Loucy (cell line): ENCODE data around the gene GSDME.

Experiments used
- CTCF ChIP-seq: fragments of 200-600 bp; sonication (generic); conservative IDR thresholded peaks from 2 replicates; pipeline ENCODE4 v1.5.1; 2014; ENCODE audit warnings: mild to moderate bottlenecking, antibody characterized with exemption, low read length
- EZH2phosphoT487 ChIP-seq: fragments of 200-600 bp; IDR thresholded peaks from 2 replicates; pipeline ENCODE4 v1.6.1; 2018; ENCODE audit warnings: antibody characterized with exemption, mild to moderate bottlenecking, moderate library complexity, borderline replicate concordance

- TF ChIP-seq CTCF (no peak), EZH2phosphoT487 (no peak)
Measured at GRCh38 chr7:24700521-24701260, 56.6 kb downstream of the GSDME start.
